Fibroblast of mammary gland (primary cell): ENCODE data around the gene CST3.
"Not testable (repeated sequence)": the region's sequence is repeated elsewhere in the genome, so short reads cannot be mapped to it uniquely, and the experiment has no call there.

ENCODE experiments used
- DNase-seq: peaks from one replicate; pipeline ENCODE4 v3.0.0-alpha.2; 2010; ENCODE audit warnings: low read depth
- H3K4me3 ChIP-seq: 2 replicates; pipeline ENCODE4 v1.5.1; 2011; ENCODE audit warnings: low read depth, mild to moderate bottlenecking, low read length, moderate library complexity; ENCODE audit not compliant: control insufficient read depth
- CTCF ChIP-seq: conservative IDR thresholded peaks from 2 replicates; pipeline ENCODE4 v1.5.1; 2011; ENCODE audit warnings: low read depth, low read length, inconsistent platforms; ENCODE audit not compliant: control insufficient read depth, insufficient read depth

Gene CST3

GRCh38 chr20:23636908-23637281, 860 bp downstream of the CST3 start:
- TF ChIP-seq CTCF: no peak
- DNase-seq: no peak
- peak overlapping the region; percentile 90 for H3K4me3 ChIP-seq

GRCh38 chr20:23636182-23636907, 1.4 kb downstream of the CST3 start:
- H3K4me3 ChIP-seq: peak overlapping the region; percentile 90
- TF ChIP-seq CTCF: no peak
- DNase-seq: no peak

- H3K4me3 ChIP-seq: peak overlapping the region; percentile 90
- DNase-seq: not testable (repeated sequence)
Measured at GRCh38 chr20:23635768-23636090, 2.0 kb downstream of the CST3 start.

- TF ChIP-seq CTCF: no peak
- peak overlapping the region; percentile 90 for H3K4me3 ChIP-seq
- DNase-seq: peak; percentile 59
Measured at GRCh38 chr20:23634985-23635767, 2.6 kb downstream of the CST3 start.

- DNase-seq: no peak
- no peak for TF ChIP-seq CTCF
Measured at GRCh38 chr20:23634044-23634801, 3.5 kb downstream of the CST3 start.

GRCh38 chr20:23632711-23633573, 4.8 kb downstream of the CST3 start:
- H3K4me3 ChIP-seq: no peak overlapping the region
- no peak for TF ChIP-seq CTCF
- DNase-seq: no peak

More at GRCh38 chr20:23634044-23634801, 3.5 kb downstream of the CST3 start:
- H3K4me3 ChIP-seq: no peak overlapping the region
